HS-5 (cell line): Measurements from ENCODE around the gene EXOC6B.

Experiments used
- DNase-seq: peaks from one replicate; pipeline ENCODE4 v3.0.0-alpha.2; 2012; ENCODE audit warnings: low read depth

Gene EXOC6B

DNA sequence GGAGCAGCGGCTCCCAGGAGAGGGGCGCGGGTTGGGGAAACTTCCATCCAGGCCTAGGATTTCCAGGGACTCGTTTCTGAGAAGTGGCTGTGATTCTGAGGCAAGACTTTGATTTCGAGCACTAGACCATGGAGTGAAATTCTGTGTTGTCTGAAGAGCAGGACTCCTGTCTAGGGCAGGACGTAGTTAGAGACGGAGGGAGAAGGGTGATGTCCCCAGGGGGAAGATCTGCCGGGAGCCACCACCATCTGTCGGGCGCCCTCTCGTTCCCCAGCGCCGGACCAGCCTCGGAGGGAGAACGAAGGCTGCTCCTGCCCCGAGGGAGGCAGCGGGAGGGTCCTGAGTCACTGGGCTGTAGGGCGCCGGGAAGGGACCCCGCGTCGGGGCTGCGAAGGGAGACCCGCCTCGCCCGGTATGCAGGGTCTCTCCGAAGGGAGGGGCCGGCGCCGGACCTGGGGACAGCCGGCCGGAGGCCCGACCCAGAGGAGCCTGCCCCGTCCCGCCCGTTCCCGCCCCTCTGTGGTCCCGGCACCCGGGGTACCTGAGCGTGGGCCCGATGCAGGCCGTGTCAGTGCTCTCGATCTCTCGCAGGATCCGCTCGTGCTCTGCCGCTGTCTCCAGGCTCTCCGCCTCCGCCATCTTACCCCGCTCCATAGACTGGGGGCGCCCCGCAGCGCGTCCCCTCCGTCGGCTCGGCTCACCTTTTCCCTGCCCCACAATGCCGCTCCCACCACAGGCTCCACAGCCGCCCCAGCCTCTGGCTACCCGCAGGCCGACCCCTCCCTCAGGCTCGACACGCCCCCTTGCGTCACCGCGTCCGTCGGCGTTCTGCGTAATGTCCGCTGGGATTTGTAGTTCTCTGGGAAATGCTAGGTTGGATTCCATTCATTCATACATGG is at the start of gene EXOC6B:
TSS of gene EXOC6B (minus strand) at position 777 of the 899 bp plus-strand sequence.
- DNase-seq: peak; percentile 77

DNA sequence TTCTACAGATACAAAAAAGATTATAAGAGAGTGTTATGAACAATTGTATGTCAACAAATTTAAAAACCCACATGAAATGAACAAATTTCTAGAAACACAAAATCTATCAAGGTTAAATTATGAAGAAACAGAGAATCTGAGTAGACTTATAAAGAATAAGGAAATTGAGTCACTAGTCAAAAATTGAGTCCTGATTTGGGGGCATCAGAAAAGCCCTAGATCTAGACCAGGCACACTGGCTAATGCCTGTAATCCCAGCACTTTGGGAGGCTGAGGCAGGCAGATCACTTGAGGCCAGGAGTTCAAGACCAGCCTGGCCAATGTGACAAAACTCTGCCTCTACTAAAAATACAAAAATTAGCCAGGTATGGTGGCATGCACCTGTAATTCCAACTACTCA is 46.0 kb upstream of the EXOC6B start:
- no peak for DNase-seq

GRCh38 chr2:72871060-72871459 is 45.2 kb upstream of the EXOC6B start:
- no peak for DNase-seq

DNA sequence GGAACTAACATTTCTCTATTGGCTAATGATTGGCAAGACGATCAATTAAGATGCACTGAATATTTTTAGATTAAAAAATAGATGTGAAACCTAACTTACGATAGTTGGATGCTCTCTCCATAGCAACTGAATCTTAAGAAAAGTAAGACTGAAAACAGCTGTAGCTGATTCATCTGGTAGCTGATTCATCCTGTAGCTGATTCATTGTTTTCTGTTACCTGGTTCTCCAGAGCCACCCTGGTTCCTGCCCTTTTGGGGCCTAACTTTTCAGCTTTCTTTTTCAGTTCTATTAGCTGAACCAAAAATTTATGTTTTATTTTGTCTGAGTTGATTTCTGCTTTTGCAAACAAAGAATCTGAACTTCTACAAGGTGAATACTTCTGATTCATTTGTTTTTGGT is 38.7 kb upstream of the EXOC6B start:
- no peak for DNase-seq

DNA sequence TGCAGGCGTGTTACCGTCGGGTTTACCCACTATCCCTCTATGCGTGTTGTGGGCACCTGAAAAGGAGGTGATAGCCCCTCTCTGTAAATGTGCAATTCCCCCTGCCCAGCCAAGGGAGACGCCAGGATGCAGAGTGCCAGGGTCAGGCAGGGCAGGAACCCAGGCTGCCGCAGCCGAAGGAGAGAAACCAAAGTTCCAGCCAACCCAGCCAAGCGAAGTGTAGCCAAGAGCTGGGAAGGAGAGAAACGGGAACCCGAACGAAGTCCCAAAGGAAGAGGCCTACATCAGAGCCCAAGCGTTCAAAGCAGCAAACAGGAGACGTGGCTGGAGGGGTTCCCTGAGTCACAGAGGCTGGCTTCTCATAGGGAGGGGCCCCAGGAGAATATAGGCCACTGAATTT is 37.2 kb upstream of the EXOC6B start:
- no peak for DNase-seq

- DNase-seq: peak; percentile 60
Observed at GRCh38 chr2:72862239-72862988, 36.6 kb upstream of the EXOC6B start.

GRCh38 chr2:72859831-72860262 is 34.0 kb upstream of the EXOC6B start:
- DNase-seq: no peak

DNA sequence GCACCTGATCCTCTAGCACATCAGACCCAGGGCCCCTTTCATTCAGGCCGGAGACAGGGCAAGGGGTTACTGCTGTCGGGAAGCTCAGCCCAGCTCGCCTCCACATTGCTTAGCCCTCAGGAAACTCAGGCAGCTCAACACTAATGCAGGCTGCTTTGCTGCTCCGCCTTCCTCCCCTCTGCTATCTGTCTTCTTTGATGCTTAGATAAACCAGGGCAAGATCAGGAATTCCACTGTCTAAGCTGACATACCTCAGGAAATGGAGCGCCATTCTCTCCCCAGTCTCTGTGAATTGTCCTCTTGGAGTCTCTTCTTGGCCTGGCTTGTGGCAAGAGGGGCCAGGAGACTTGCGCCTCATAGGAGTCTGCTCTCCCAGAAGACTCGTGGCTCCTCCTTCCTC is 25.5 kb upstream of the EXOC6B start:
- no peak for DNase-seq

DNA sequence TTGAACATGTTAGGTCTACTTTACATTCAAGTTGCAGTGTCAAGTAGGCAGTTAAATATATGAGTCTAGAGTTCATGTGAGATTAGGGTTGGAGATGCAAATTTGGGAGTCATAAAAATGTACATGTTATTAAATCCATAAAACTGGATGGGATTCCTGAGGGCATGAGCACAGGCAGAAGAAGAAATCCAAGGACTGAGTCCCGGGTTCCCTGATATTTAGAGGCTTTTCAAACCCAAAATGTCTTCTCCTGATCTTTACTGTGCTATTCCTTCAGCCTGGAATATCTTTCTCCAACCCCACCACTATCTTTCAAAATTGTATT is 23.3 kb upstream of the EXOC6B start:
- no peak for DNase-seq

GRCh38 chr2:72848436-72849137 is 22.8 kb upstream of the EXOC6B start:
- DNase-seq: no peak

DNA sequence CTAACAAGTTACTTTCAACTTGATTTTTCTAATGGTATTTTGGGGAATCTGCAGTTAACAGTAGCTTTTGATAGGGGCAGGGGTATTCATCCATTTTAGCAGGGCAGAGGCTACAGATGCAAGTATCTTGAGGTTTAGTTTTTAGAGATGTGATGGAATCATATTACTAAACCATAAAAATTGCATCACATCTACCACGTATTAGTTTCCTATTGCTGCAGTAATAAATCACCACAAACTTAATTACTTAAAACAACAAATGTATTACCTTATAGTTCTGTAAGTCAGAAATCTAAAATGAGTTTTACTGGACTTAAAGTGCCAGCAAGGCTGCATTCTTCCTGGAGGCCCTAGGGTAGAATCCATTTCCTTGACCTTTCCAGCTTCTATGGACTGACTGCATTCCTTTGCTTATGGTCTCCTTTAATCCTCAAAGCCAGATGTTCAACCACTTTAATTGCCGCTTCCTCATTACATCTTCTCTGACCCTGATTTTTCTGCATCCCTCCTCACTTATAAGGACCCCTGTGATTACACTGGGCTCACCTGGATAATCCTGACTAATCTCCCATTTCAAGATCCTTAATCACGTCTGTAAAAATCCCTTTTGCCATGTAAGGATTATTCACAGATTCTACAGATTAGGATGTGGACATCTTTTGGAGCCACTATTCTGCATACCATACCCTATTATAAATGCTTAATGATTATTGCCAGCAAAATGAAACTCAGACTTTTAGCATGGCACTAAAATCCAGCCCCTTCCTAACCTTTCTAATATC is 21.9 kb upstream of the EXOC6B start:
- DNase-seq: no peak

DNA sequence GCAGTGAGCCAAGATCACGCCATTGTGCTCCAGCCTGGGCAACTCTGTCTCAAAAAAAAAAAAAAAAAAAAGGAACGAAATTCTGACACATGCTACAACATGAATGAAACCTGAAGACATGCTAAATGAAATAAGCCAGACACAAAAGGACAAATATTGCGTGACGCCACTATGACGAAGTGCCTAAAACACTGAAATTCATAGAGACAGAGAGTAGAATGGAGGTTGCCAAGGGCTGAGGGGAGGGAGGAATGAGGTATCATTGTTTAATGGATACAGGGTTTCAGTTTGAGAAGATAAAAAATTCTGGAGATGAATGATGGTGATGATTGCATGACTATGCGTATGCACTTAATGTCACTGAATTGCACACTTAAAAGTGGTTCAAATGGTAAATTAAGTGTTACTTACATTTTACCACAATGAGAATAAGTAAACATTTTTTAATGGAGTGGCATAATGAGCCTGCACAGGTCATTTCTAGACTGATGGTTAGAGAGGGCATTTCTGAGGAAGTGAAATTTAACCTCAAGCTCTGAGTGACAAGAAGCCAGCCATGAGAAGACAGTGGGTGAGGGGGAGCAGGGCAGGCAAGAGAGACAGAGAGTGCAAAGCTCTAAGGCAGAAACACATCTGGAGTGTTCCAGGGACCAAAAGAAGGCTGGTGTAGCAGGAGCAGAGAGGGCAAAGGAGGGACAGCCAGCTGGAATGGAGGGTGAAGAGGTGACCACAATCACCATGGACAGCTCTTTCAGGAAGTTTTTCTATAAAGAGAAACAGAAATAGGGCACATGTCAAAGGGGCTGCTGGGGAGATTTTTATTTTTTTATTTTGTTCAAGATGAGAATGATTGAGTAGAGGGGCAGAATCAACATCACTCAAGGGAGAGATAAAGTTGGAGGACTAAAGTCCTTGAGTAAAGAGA is 20.6 kb upstream of the EXOC6B start:
- DNase-seq: no peak

GRCh38 chr2:72843301-72843700 is 17.5 kb upstream of the EXOC6B start:
- DNase-seq: no peak

GRCh38 chr2:72841462-72842125 is 15.8 kb upstream of the EXOC6B start:
- no peak for DNase-seq

- DNase-seq: no peak
Observed at GRCh38 chr2:72840066-72840465, 14.2 kb upstream of the EXOC6B start.

GRCh38 chr2:72837171-72837570 is 11.3 kb upstream of the EXOC6B start:
- no peak for DNase-seq

- DNase-seq: no peak
Observed at GRCh38 chr2:72835403-72835802, 9.6 kb upstream of the EXOC6B start.

- no peak for DNase-seq
Observed at GRCh38 chr2:72834596-72834995, 8.8 kb upstream of the EXOC6B start.

DNA sequence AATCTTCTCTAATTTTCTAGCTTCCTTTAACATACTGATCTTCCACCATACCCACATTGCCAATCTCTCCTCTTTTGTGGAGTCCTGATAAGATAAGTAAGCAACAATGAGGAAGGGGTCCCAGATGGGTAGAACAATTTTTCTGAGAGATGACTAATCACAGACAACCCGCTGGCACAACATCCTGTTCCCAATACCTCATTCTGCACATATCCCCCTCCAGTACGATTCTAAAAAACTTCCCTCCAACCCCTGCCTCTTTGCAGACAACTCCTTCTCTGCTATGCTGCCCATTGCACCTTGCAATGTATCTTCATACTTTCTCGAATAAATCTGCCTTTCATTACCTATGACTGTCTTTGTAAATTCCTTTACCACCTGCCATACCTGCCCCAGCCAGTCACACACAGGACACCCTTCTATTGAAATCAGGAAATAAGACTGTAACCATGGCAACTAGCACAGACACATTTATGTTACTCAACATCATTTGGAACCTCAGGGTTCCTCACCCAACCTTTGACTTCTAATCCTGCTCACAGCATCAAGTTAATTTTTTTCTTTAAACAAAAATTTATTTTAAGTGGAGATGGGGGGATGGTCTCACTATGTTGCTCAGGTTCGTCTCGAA is 7.4 kb upstream of the EXOC6B start:
- no peak for DNase-seq

GRCh38 chr2:72830273-72830672 is 4.4 kb upstream of the EXOC6B start:
- no peak for DNase-seq
